Transverse colon (tissue), 4 donors: ENCODE data around the gene SALL2. TPM values are rescaled to one million over a fixed set of nuclear protein-coding genes. Genes with fewer than 3 reads are reported as not detected.

ENCODE experiments used
- DNase-seq: peaks from one replicate; pipeline ENCODE4 v3.0.0-alpha.2; 2019
- H3K27ac ChIP-seq, 4 donors: fragments of 200-600 bp; sonication (generic); 2 replicates each; pipeline ENCODE4 v1.5.1; 2016 to 2018; ENCODE audit warnings: inconsistent platforms in 4 of 4
- H3K27me3 ChIP-seq: fragments of 200-600 bp; sonication (generic); 2 replicates; pipeline ENCODE4 v1.5.1; 2017; ENCODE audit warnings: inconsistent platforms
- H3K36me3 ChIP-seq, 4 donors: fragments of 200-600 bp; sonication (generic); 2 replicates each; pipeline ENCODE4 v1.5.1; 2017 to 2019; ENCODE audit warnings: inconsistent platforms in 4 of 4
- H3K4me1 ChIP-seq, 4 donors: fragments of 200-600 bp; sonication (generic); 2 replicates each; pipeline ENCODE4 v1.5.1; 2017 to 2020; ENCODE audit warnings: inconsistent platforms in 4 of 4
- H3K4me3 ChIP-seq, 4 donors: fragments of 200-600 bp; sonication (generic); 1 replicate in 1 of 4; 2 replicates in 3 of 4; pipeline versions ENCODE4 v1.5.1 to v1.6.1; 2017 to 2019; ENCODE audit warnings: inconsistent platforms in 4 of 4
- H3K9me3 ChIP-seq, 2 donors: fragments of 200-600 bp; sonication (generic); 2 replicates each; pipeline ENCODE4 v1.5.1; 2017 to 2019; ENCODE audit warnings: inconsistent platforms in 2 of 2
- CTCF ChIP-seq, 5 experiments: fragments of 200-600 bp in 3 of 5; fragments of 450-650 bp in 2 of 5; sonication (generic) in 3 of 5; IDR thresholded peaks; 1 replicate in 2 of 5; 2 replicates in 3 of 5; pipeline ENCODE4 v1.5.1; 2016 to 2017; ENCODE audit warnings: antibody characterized with exemption in 5 of 5, inconsistent platforms in 3 of 5, mild to moderate bottlenecking in 2 of 5, moderate library complexity in 1 of 5
- EP300 ChIP-seq: sonication (generic); formaldehyde crosslinking; IDR thresholded peaks from one replicate; pipeline ENCODE4 v1.6.1; 2017; ENCODE audit warnings: antibody characterized with exemption, low read depth
- POLR2A ChIP-seq: fragments of 450-650 bp; IDR thresholded peaks from one replicate; pipeline ENCODE4 v1.6.1; 2016; ENCODE audit warnings: antibody characterized with exemption, mild to moderate bottlenecking, moderate library complexity
- POLR2AphosphoS5 ChIP-seq, 3 donors: sonication (generic); formaldehyde crosslinking; IDR thresholded peaks; one replicate each; pipeline ENCODE4 v1.6.1; 2016; ENCODE audit warnings: antibody characterized with exemption in 3 of 3
- WGBS, 2 donors: methylation state at CpG; one replicate each; pipeline ENCODE4 v1.1.5; 2018; ENCODE audit warnings: low coverage in 1 of 2; 5-methylcytosine and 5-hydroxymethylcytosine counted together
- in situ Hi-C, 4 donors: fragments of 200-750 bp; cut with MboI; loops; one replicate each; pipeline versions ENCODE4 v1.15.0 to v1.15.1; 2017; ENCODE audit warnings: low sequenced_read_pairs in 3 of 4, low pct_ligation_motif_present in 1 of 4, low pct_unique_long_range_greater_than_20kb in 1 of 4
- intact Hi-C: fragments of 100-400 bp; cut with DNase I; formaldehyde crosslinking; loops from one replicate; pipeline ENCODE4 v1.15.1; 2023; ENCODE audit warnings: low total_unique reads
- total RNA-seq, 4 donors: library from RNA; depleted of rRNA; stranded (reverse); fragments of >200 nt; gene quantifications; one replicate each; pipeline ENCODE4 v1.1.0, GENCODE V29; 2016

The SALL2 gene
- total RNA-seq, 4 donors from 2014 or later = 2.2 to 36.3 (median 4.2) TPM

GRCh38 chr14:21521501-21521900 lies 4.6 kb downstream of the SALL2 start:
- TF ChIP-seq CTCF (IDR thresholded peaks at IDR 0.05) = no peak
- no peak for TF ChIP-seq POLR2A
- no peak for TF ChIP-seq EP300
- TF ChIP-seq POLR2AphosphoS5 (IDR thresholded peaks at IDR 0.05) = no peak
- WGBS, 2 donors = 73% methylated on average over 2 of the region's 2 CpGs; no CpG with 5 or more reads in 1 of the 2 donors
- in situ Hi-C loops = no loop called here

GRCh38 chr14:21520767-21521166 lies 5.4 kb downstream of the SALL2 start:
- intact Hi-C loops = no loop called here
- Histone ChIP-seq H3K27ac (no peak overlapping the region), H3K36me3 (no peaks in the 10 kb centered on the region), H3K9me3 (no peaks in the 10 kb centered on the region), H3K4me1 (peaks cover 0 to 5% (median 0%) of the 10 kb centered on the region in 4 donors), H3K27me3 (no peaks in the 10 kb centered on the region), H3K4me3 (no peak overlapping the region)
- in situ Hi-C loops = no loop called here
- TF ChIP-seq EP300 = no peak
- no peak for TF ChIP-seq CTCF (IDR thresholded peaks at IDR 0.05)
- no peak for DNase-seq
- 83 to 95% methylated on average over 1 of the region's 1 CpG for WGBS, 2 donors

More at GRCh38 chr14:21521501-21521900, 4.6 kb downstream of the SALL2 start:
- intact Hi-C loops = no loop called here
- Histone ChIP-seq H3K27me3 (no peaks in the 10 kb centered on the region), H3K9me3 (no peaks in the 10 kb centered on the region), H3K36me3 (no peaks in the 10 kb centered on the region), H3K4me3 (no peak overlapping the region), H3K4me1 (peaks cover 0 to 9% (median under 1%) of the 10 kb centered on the region in 4 donors), H3K27ac (no peak overlapping the region)
- DNase-seq = no peak

GRCh38 chr14:21518725-21519124 lies 7.4 kb downstream of the SALL2 start:
- Histone ChIP-seq H3K27me3 (no peaks in the 10 kb centered on the region), H3K4me1 (no peaks in the 10 kb centered on the region), H3K27ac (no peak overlapping the region), H3K4me3 (no peak overlapping the region), H3K9me3 (no peaks in the 10 kb centered on the region), H3K36me3 (no peaks in the 10 kb centered on the region)
- in situ Hi-C loops = no loop called here
- 77 to 83% methylated on average over 1 to 2 of the region's 2 CpGs for WGBS, 2 donors
- TF ChIP-seq CTCF (IDR thresholded peaks at IDR 0.05) = no peak
- no peak for TF ChIP-seq POLR2AphosphoS5 (IDR thresholded peaks at IDR 0.05)
- TF ChIP-seq EP300 = no peak
- TF ChIP-seq POLR2A = no peak
- intact Hi-C loops = no loop called here
- DNase-seq = no peak

GRCh38 chr14:21514341-21514740 lies 11.8 kb downstream of the SALL2 start:
- intact Hi-C loops (no loop called here), in situ Hi-C loops (no loop called here)
- TF ChIP-seq POLR2AphosphoS5 (IDR thresholded peaks at IDR 0.05) (no peak), CTCF (IDR thresholded peaks at IDR 0.05) (no peak), EP300 (no peak), POLR2A (no peak)
- H3K4me1 ChIP-seq = peaks cover 4 to 15% (median 12%) of the 10 kb centered on the region in 4 donors
- no peak overlapping the region for H3K4me3 ChIP-seq
- H3K27me3 ChIP-seq = no peaks in the 10 kb centered on the region
- H3K9me3 ChIP-seq = no peaks in the 10 kb centered on the region
- DNase-seq = no peak
- H3K36me3 ChIP-seq = no peaks in the 10 kb centered on the region
- 89% methylated on average over 1 of the region's 1 CpG; no CpG with 5 or more reads in 1 of the 2 donors for WGBS, 2 donors
- H3K27ac ChIP-seq = no peak overlapping the region
